IMR-90 (cell line): Measurements from ENCODE around the gene C10orf105. TPM values are rescaled to one million over a fixed set of nuclear protein-coding genes. Genes with fewer than 3 reads are reported as not detected.

Experiments
- ATAC-seq: fragments of 200-7000 bp; cut with Tn5 transposase; 2 replicates; pipeline ENCODE4 v1.9.1; 2020; ENCODE audit warnings: low read depth, mild to moderate bottlenecking, moderate library complexity
- BruUV-seq: library from RNA; stranded (reverse); fragments of 400-500 nt; replicated peaks from 2 replicates; lab custom pipeline; 2021; lab: Mats Ljungman, UMichigan
- CTCF ChIA-PET: fragments of 300-600 bp; formaldehyde crosslinking; extraction: SDS; loops from one replicate; lab custom pipeline; 2021; ENCODE audit warnings: antibody characterized with exemption; lab: Yijun Ruan, JAX
- POLR2A ChIA-PET: fragments of 300-600 bp; sonication (Branson Sonifier 250); formaldehyde crosslinking; loops from one replicate; lab custom pipeline; 2022; ENCODE audit warnings: antibody characterized with exemption; ENCODE audit not compliant: unreplicated experiment; lab: Charles Lee
- DNase-seq: peaks from one replicate; pipeline ENCODE4 v3.0.0; 2013
- H2AFZ ChIP-seq: replicated peaks from 2 replicates; pipeline ENCODE3; 2013; ENCODE audit warnings: low read length, mild to moderate bottlenecking; ENCODE audit not compliant: poor library complexity
- H2AK5ac ChIP-seq: 2 replicates; pipeline ENCODE4 v1.6.1; 2013; ENCODE audit warnings: low read depth, low read length, inconsistent platforms
- H2AK9ac ChIP-seq: replicated peaks from 2 replicates; pipeline ENCODE3; 2013; ENCODE audit warnings: mild to moderate bottlenecking, low read depth, low read length, moderate library complexity; ENCODE audit not compliant: poor library complexity
- H2BK120ac ChIP-seq: 2 replicates; pipeline ENCODE4 v1.6.1; 2013; ENCODE audit warnings: low read depth, low read length, inconsistent platforms
- H2BK15ac ChIP-seq: 3 replicates; pipeline ENCODE4 v1.6.1; 2013; ENCODE audit warnings: low read depth, low read length, inconsistent platforms
- H2BK20ac ChIP-seq: 2 replicates; pipeline ENCODE4 v1.6.1; 2013; ENCODE audit warnings: low read depth, mild to moderate bottlenecking, inconsistent platforms, low read length, moderate library complexity
- H2BK5ac ChIP-seq: 2 replicates; pipeline ENCODE4 v1.6.1; 2013; ENCODE audit warnings: mild to moderate bottlenecking, low read depth, low read length, inconsistent platforms; ENCODE audit not compliant: poor library complexity, severe bottlenecking
- H3K14ac ChIP-seq: replicated peaks from 2 replicates; pipeline ENCODE4 v1.6.1; 2013; ENCODE audit warnings: low read depth, low read length, inconsistent platforms
- H3K18ac ChIP-seq: 2 replicates; pipeline ENCODE4 v1.6.1; 2013; ENCODE audit warnings: low read depth, low read length, control low read depth
- H3K23ac ChIP-seq: 2 replicates; pipeline ENCODE4 v1.6.1; 2013; ENCODE audit warnings: low read depth, low read length, inconsistent platforms
- H3K27ac ChIP-seq: 2 replicates; pipeline ENCODE4 v1.5.1; 2013; ENCODE audit warnings: mild to moderate bottlenecking, control low read depth, low read length; ENCODE audit not compliant: insufficient read depth
- H3K27me3 ChIP-seq: 2 replicates; pipeline ENCODE4 v1.6.1; 2013; ENCODE audit warnings: low read length; ENCODE audit not compliant: control insufficient read depth, insufficient read depth
- H3K36me3 ChIP-seq: 2 replicates; pipeline ENCODE4 v1.6.1; 2013; ENCODE audit warnings: low read length, mixed read lengths; ENCODE audit not compliant: control insufficient read depth, insufficient read depth
- H3K4ac ChIP-seq: 2 replicates; pipeline ENCODE4 v1.6.1; 2013; ENCODE audit warnings: low read depth, low read length, inconsistent platforms
- H3K4me1 ChIP-seq: 2 replicates; pipeline ENCODE4 v1.6.1; 2013; ENCODE audit warnings: low read length, mixed read lengths; ENCODE audit not compliant: control insufficient read depth, insufficient read depth
- H3K4me2 ChIP-seq: 2 replicates; pipeline ENCODE4 v1.6.1; 2013; ENCODE audit warnings: low read depth, mild to moderate bottlenecking, control low read depth, low read length, moderate library complexity
- H3K4me3 ChIP-seq: 2 replicates; pipeline ENCODE4 v1.5.1; 2013; ENCODE audit warnings: low read depth, mild to moderate bottlenecking, control low read depth, low read length, moderate library complexity; ENCODE audit not compliant: insufficient read depth
- H3K56ac ChIP-seq: 2 replicates; pipeline ENCODE4 v1.6.1; 2013; ENCODE audit warnings: low read length, inconsistent platforms; ENCODE audit not compliant: insufficient read depth; ENCODE audit errors: extremely low read depth
- H3K79me1 ChIP-seq, 2 experiments: 2 replicates each; pipeline ENCODE4 v1.6.1; 2013; ENCODE audit warnings: low read length in 2 of 2, inconsistent platforms in 1 of 2, low read depth in 1 of 2
- H3K9ac ChIP-seq: 2 replicates; pipeline ENCODE4 v1.6.1; 2013; ENCODE audit warnings: low read depth, low read length, control low read depth
- H3K9me1 ChIP-seq: 2 replicates; pipeline ENCODE4 v1.6.1; 2013; ENCODE audit warnings: low read length, inconsistent platforms; ENCODE audit not compliant: insufficient read depth
- H3K9me3 ChIP-seq: 2 replicates; pipeline ENCODE4 v1.6.1; 2013; ENCODE audit warnings: low read length; ENCODE audit not compliant: control insufficient read depth, insufficient read depth
- H4K20me1 ChIP-seq: 2 replicates; pipeline ENCODE4 v1.6.1; 2013; ENCODE audit warnings: low read length, inconsistent platforms; ENCODE audit not compliant: insufficient read depth
- H4K5ac ChIP-seq: 2 replicates; pipeline ENCODE4 v1.6.1; 2013; ENCODE audit warnings: mild to moderate bottlenecking, low read depth, low read length, control low read depth
- H4K8ac ChIP-seq, 2 experiments: 2 replicates each; pipeline ENCODE4 v1.6.1; 2013; ENCODE audit warnings: low read depth in 2 of 2, low read length in 2 of 2, control low read depth in 1 of 2, inconsistent platforms in 1 of 2
- H4K91ac ChIP-seq: 2 replicates; pipeline ENCODE4 v1.6.1; 2013; ENCODE audit warnings: low read depth, low read length, inconsistent platforms; ENCODE audit not compliant: insufficient read depth
- BHLHE40 ChIP-seq: fragments of 150-350 bp; IDR thresholded peaks from 2 replicates; pipeline ENCODE4 v1.6.1; 2016; ENCODE audit warnings: mild to moderate bottlenecking, low read depth, low read length
- CEBPB ChIP-seq: IDR thresholded peaks from 2 replicates; pipeline ENCODE4 v1.6.1; 2012; ENCODE audit warnings: low read depth, low read length, improper control_type of control experiment
- CHD1 ChIP-seq: IDR thresholded peaks from 2 replicates; pipeline ENCODE4 v1.6.1; 2012; ENCODE audit warnings: low read depth, low read length, improper control_type of control experiment
- CTCF ChIP-seq: conservative IDR thresholded peaks from 2 replicates; pipeline ENCODE4 v1.5.1; 2012; ENCODE audit warnings: mild to moderate bottlenecking, low read depth, low read length, improper control_type of control experiment
- ELK1 ChIP-seq: fragments of 150-350 bp; IDR thresholded peaks from 2 replicates; pipeline ENCODE4 v1.6.1; 2016; ENCODE audit warnings: low read depth, mild to moderate bottlenecking, low read length, moderate library complexity, borderline replicate concordance
- FOS ChIP-seq: fragments of 150-350 bp; IDR thresholded peaks from 2 replicates; pipeline ENCODE4 v1.6.1; 2016; ENCODE audit warnings: low read depth, low read length
- MAFK ChIP-seq: IDR thresholded peaks from 2 replicates; pipeline ENCODE4 v1.6.1; 2012; ENCODE audit warnings: low read depth, low read length, improper control_type of control experiment
- MAZ ChIP-seq: IDR thresholded peaks from 2 replicates; pipeline ENCODE4 v1.6.1; 2012; ENCODE audit warnings: low read depth, mild to moderate bottlenecking, low read length, improper control_type of control experiment, moderate library complexity, borderline replicate concordance
- MXI1 ChIP-seq: IDR thresholded peaks from 2 replicates; pipeline ENCODE4 v1.6.1; 2012; ENCODE audit warnings: low read depth, mild to moderate bottlenecking, low read length, moderate library complexity, borderline replicate concordance
- NFE2L2 ChIP-seq: fragments of 150-350 bp; IDR thresholded peaks from 2 replicates; pipeline ENCODE4 v1.6.1; 2016; ENCODE audit warnings: low read depth, mild to moderate bottlenecking, low read length
- POLR2A ChIP-seq: IDR thresholded peaks from 2 replicates; pipeline ENCODE4 v1.6.1; 2012; ENCODE audit warnings: mild to moderate bottlenecking, low read depth, low read length
- RAD21 ChIP-seq: IDR thresholded peaks from 2 replicates; pipeline ENCODE4 v1.6.1; 2012; ENCODE audit warnings: low read length, improper control_type of control experiment
- RCOR1 ChIP-seq: IDR thresholded peaks from 2 replicates; pipeline ENCODE4 v1.6.1; 2012; ENCODE audit warnings: mild to moderate bottlenecking, low read length, improper control_type of control experiment; ENCODE audit not compliant: insufficient replicate concordance
- RFX5 ChIP-seq: IDR thresholded peaks from 2 replicates; pipeline ENCODE4 v1.8.0; 2012; ENCODE audit warnings: low read depth, mild to moderate bottlenecking, low read length, moderate library complexity
- SMC3 ChIP-seq: fragments of 150-350 bp; IDR thresholded peaks from 2 replicates; pipeline ENCODE4 v1.6.1; 2016; ENCODE audit warnings: low read depth, mild to moderate bottlenecking, antibody characterized with exemption, low read length, moderate library complexity
- USF2 ChIP-seq: fragments of 150-350 bp; IDR thresholded peaks from 2 replicates; pipeline ENCODE4 v1.6.1; 2017; ENCODE audit warnings: mild to moderate bottlenecking, antibody characterized with exemption, low read length, low read depth
- WGBS, 2 experiments: methylation state at CpG; one replicate each; pipeline versions ENCODE4 v1.1.5 to v1.1.7; 2013; ENCODE audit warnings: missing lambda C conversion rate in 2 of 2; ENCODE audit not compliant: insufficient read length in 1 of 2; ENCODE audit errors: extremely low coverage in 2 of 2; 5-methylcytosine and 5-hydroxymethylcytosine counted together
- dilution Hi-C: fragments of 300-500 bp; cut with HindIII; formaldehyde crosslinking; loops from one replicate; pipeline ENCODE4 v1.14.3; 2018; ENCODE audit warnings: low sequenced_read_pairs; ENCODE audit not compliant: unreplicated experiment
- in situ Hi-C: fragments of 300-500 bp; cut with MboI; formaldehyde crosslinking; loops from 3 replicates; pipeline ENCODE4 v1.14.3; 2019; ENCODE audit warnings: low sequenced_read_pairs, inconsistent platforms, mixed read lengths
- intact Hi-C: fragments of 100-400 bp; cut with micrococcal nuclease; formaldehyde crosslinking; loops from 2 replicates; pipeline ENCODE4 v1.10.0; 2022
- polyA plus RNA-seq, 3 experiments: library from polyadenylated mRNA; depleted of rRNA; stranded (reverse); fragments of >200 nt; gene quantifications; 2 replicates each; pipeline ENCODE4 v1.2.3, GENCODE V29; 2012; ENCODE audit warnings: low replicate concordance in 1 of 3
- total RNA-seq: library from RNA; depleted of rRNA; stranded (reverse); fragments of >200 nt; gene quantifications from 2 replicates; pipeline ENCODE4 v1.2.3, GENCODE V29; 2012

Gene C10orf105
- total and polyA plus RNA-seq, 2 of the 4 experiments (the other 2 are of a cell fraction) = under 0.01 TPM; not detected in 1

GRCh38 chr10:71715860-71716259, 3.7 kb downstream of the C10orf105 start:
- no peaks in the 10 kb centered on the region for H4K20me1 ChIP-seq
- no TSS peak for BruUV-seq
- no peak overlapping the region for H3K14ac ChIP-seq
- no peak overlapping the region for H3K27ac ChIP-seq
- H2BK120ac ChIP-seq = no peak overlapping the region
- H3K27me3 ChIP-seq = peaks cover 9% of the 10 kb centered on the region; the same call in 1 of the 2 replicates
- no peak overlapping the region for H4K5ac ChIP-seq
- peaks cover 26% of the 10 kb centered on the region for H3K4me1 ChIP-seq
- no peaks in the 10 kb centered on the region for H3K79me1 ChIP-seq
- intact Hi-C loops = no loop called here
- no peak for TF ChIP-seq CEBPB
- TF ChIP-seq USF2 = no peak
- TF ChIP-seq MAZ = no peak
- no peak for TF ChIP-seq ELK1
- no peak for TF ChIP-seq RFX5
- no peak for TF ChIP-seq RAD21
- no peak for TF ChIP-seq CHD1
- no peak for TF ChIP-seq MXI1
- no peak for TF ChIP-seq SMC3
- TF ChIP-seq POLR2A = no peak
- no peak for TF ChIP-seq MAFK
- no peak for TF ChIP-seq CTCF
- TF ChIP-seq RCOR1 = no peak
- no peak for TF ChIP-seq FOS
- no peak for TF ChIP-seq BHLHE40
- TF ChIP-seq NFE2L2 = no peak
- H2AK5ac ChIP-seq = no peak overlapping the region
- WGBS, 2 experiments = 85% methylated on average over 9 of the region's 20 CpGs; no CpG with 5 or more reads in 1 of the 2 experiments
- H3K9me1 ChIP-seq = no peaks in the 10 kb centered on the region
- H3K4me2 ChIP-seq = no peak overlapping the region
- DNase-seq = no peak
- H3K9me3 ChIP-seq = no peaks in the 10 kb centered on the region
- no peak overlapping the region for H2AK9ac ChIP-seq
- H4K8ac ChIP-seq = no peak overlapping the region
- H3K56ac ChIP-seq = no peak overlapping the region
- CTCF ChIA-PET = interaction anchor here (0.8 kb wide), 1 partner anchor 11 kb away, joined by 3 read pairs; no protein-coding TSS in a partner anchor
- no peak overlapping the region for H3K9ac ChIP-seq
- H3K4me3 ChIP-seq = no peak overlapping the region
- dilution Hi-C loops = no loop called here
- ATAC-seq = no peak
- POLR2A ChIA-PET = no interaction called here
- in situ Hi-C loops = no loop called here
- no peak overlapping the region for H2BK20ac ChIP-seq
- no peak overlapping the region for H2BK15ac ChIP-seq
- no peak overlapping the region for H3K18ac ChIP-seq
- H2BK5ac ChIP-seq = no peak overlapping the region
- H3K23ac ChIP-seq = no peak overlapping the region
- H3K36me3 ChIP-seq = no peaks in the 10 kb centered on the region
- H3K4ac ChIP-seq = no peak overlapping the region
- H4K91ac ChIP-seq = no peak overlapping the region
- no peak overlapping the region for H2AFZ ChIP-seq
